Stomach (tissue), 9 donors: ENCODE data around the gene PNMA8A. TPM values are rescaled to one million over a fixed set of nuclear protein-coding genes. Genes with fewer than 3 reads are reported as not detected.

Experiments used
- DNase-seq, 2 donors: peaks; one replicate each; pipeline versions ENCODE4 v3.0.0 to v3.0.0-alpha.2; 2013 to 2019
- H3K27ac ChIP-seq, 5 donors: fragments of 200-600 bp in 4 of 5; sonication (generic) in 4 of 5; one replicate each; pipeline ENCODE4 v1.5.1; 2013 to 2019; ENCODE audit warnings: mild to moderate bottlenecking in 1 of 5, moderate library complexity in 1 of 5
- H3K27me3 ChIP-seq, 3 donors: fragments of 200-600 bp; sonication (generic); one replicate each; pipeline ENCODE4 v1.5.1; 2017 to 2019; ENCODE audit warnings: mixed run types in 1 of 3
- H3K36me3 ChIP-seq, 4 donors: fragments of 200-600 bp; sonication (generic); 1 replicate in 3 of 4; 2 replicates in 1 of 4; pipeline ENCODE4 v1.5.1; 2016 to 2019
- H3K4me1 ChIP-seq, 4 donors: fragments of 200-600 bp; sonication (generic); one replicate each; pipeline ENCODE4 v1.5.1; 2016 to 2019
- H3K4me3 ChIP-seq, 4 donors: fragments of 200-600 bp; sonication (generic) in 3 of 4; one replicate each; pipeline ENCODE4 v1.5.1; 2016 to 2019; ENCODE audit warnings: mild to moderate bottlenecking in 1 of 4
- H3K9me3 ChIP-seq, 4 donors: fragments of 200-600 bp; sonication (generic); one replicate each; pipeline ENCODE4 v1.5.1; 2016 to 2019
- EP300 ChIP-seq: sonication (generic); formaldehyde crosslinking; IDR thresholded peaks from one replicate; pipeline ENCODE4 v1.6.1; 2017; ENCODE audit warnings: antibody characterized with exemption
- POLR2A ChIP-seq, 4 donors: fragments of 450-650 bp; IDR thresholded peaks; one replicate each; pipeline ENCODE4 v1.6.1; 2016; ENCODE audit warnings: antibody characterized with exemption in 4 of 4, control low read depth in 2 of 4, mild to moderate bottlenecking in 1 of 4, moderate library complexity in 1 of 4
- POLR2AphosphoS5 ChIP-seq, 3 donors: sonication (generic); formaldehyde crosslinking; IDR thresholded peaks; one replicate each; pipeline ENCODE4 v1.6.1; 2016; ENCODE audit warnings: antibody characterized with exemption in 3 of 3
- WGBS, 5 donors: extraction: QIAGEN DNeasy Blood & Tissue Kit in 3 of 5; methylation state at CpG; one replicate each; pipeline versions ENCODE4 v1.1.5 to v1.1.7; 2013 to 2018; 5-methylcytosine and 5-hydroxymethylcytosine counted together
- intact Hi-C: fragments of 100-400 bp; cut with DNase I; formaldehyde crosslinking; loops from one replicate; pipeline ENCODE4 v1.15.1; 2023; ENCODE audit warnings: low total_unique reads
- polyA plus RNA-seq, 3 donors: library from polyadenylated mRNA; stranded (reverse); fragments of 200-250 nt; gene quantifications; one replicate each; pipeline ENCODE4 v1.2.3, GENCODE V29; 2013
- total RNA-seq, 5 donors: library from RNA; depleted of rRNA; stranded (reverse); fragments of >200 nt; gene quantifications; one replicate each; pipeline versions ENCODE4 v1.1.0 to v1.2.3, GENCODE V29; 2014 to 2016
- TF ChIP-seq, protein P1 (sequence below), 7 experiments: fragments of 450-650 bp in 4 of 7; fragments of 200-600 bp in 3 of 7; sonication (generic) in 3 of 7; IDR thresholded peaks; one replicate each; pipeline ENCODE4 v1.5.1; 2016 to 2019; ENCODE audit warnings: antibody characterized with exemption in 7 of 7, control low read depth in 2 of 7, mild to moderate bottlenecking in 1 of 7
- donor health status: healthy with polysubstance abuse.
- donor health status: Bipolar disorder and iron deficiency.
- donor health status: healthy.

Gene PNMA8A
- total and polyA plus RNA-seq, 8 donors: 0.43 to 4.8 (median 1.4) TPM; not detected in 2

- intact Hi-C loops: loop anchor here (5.0 kb wide), 1 partner anchor 216 kb away; no protein-coding TSS in a partner anchor
- Histone ChIP-seq H3K4me3 (peak overlapping the region; percentile 40 to 48 (median 42)), H3K36me3 (no peaks in the 10 kb centered on the region), H3K27ac (peak overlapping the region in 3 of 5 donors; percentile 40 to 73 (median 53)), H3K27me3 (peaks cover 3 to 80% (median 64%) of the 10 kb centered on the region in 3 donors), H3K9me3 (no peaks in the 10 kb centered on the region), H3K4me1 (peaks cover 35 to 58% (median 52%) of the 10 kb centered on the region in 4 donors)
- peak in 1 of 2 donors; percentile 48 for DNase-seq
- TF ChIP-seq POLR2A (IDR thresholded peaks at IDR 0.05): no peak
- TF ChIP-seq EP300: no peak
- no peak for TF ChIP-seq POLR2AphosphoS5 (IDR thresholded peaks at IDR 0.05)
- TF ChIP-seq, protein P1, sequence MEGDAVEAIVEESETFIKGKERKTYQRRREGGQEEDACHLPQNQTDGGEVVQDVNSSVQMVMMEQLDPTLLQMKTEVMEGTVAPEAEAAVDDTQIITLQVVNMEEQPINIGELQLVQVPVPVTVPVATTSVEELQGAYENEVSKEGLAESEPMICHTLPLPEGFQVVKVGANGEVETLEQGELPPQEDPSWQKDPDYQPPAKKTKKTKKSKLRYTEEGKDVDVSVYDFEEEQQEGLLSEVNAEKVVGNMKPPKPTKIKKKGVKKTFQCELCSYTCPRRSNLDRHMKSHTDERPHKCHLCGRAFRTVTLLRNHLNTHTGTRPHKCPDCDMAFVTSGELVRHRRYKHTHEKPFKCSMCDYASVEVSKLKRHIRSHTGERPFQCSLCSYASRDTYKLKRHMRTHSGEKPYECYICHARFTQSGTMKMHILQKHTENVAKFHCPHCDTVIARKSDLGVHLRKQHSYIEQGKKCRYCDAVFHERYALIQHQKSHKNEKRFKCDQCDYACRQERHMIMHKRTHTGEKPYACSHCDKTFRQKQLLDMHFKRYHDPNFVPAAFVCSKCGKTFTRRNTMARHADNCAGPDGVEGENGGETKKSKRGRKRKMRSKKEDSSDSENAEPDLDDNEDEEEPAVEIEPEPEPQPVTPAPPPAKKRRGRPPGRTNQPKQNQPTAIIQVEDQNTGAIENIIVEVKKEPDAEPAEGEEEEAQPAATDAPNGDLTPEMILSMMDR (IDR thresholded peaks at IDR 0.05): no peak
- WGBS, 5 donors: 34 to 74% (median 61%) methylated on average over 12 to 17 of the region's 17 CpGs
Measured at GRCh38 chr19:46492841-46493235, 21.5 kb upstream of the PNMA8A start.

- WGBS, 5 donors: 65 to 73% (median 69%) methylated on average over 15 to 18 of the region's 18 CpGs
- H3K27me3 ChIP-seq: peaks cover 3 to 87% (median 69%) of the 10 kb centered on the region in 3 donors
Measured at GRCh38 chr19:46491975-46492682, 20.8 kb upstream of the PNMA8A start.

GRCh38 chr19:46490774-46491173 is 19.4 kb upstream of the PNMA8A start:
- H3K4me1 ChIP-seq: peaks cover 42 to 65% (median 59%) of the 10 kb centered on the region in 4 donors
- H3K9me3 ChIP-seq: no peaks in the 10 kb centered on the region
- no peaks in the 10 kb centered on the region for H3K36me3 ChIP-seq
- H3K27me3 ChIP-seq: peaks cover 3 to 97% (median 72%) of the 10 kb centered on the region in 3 donors
- 77 to 88% (median 86%) methylated on average over 9 of the region's 9 CpGs for WGBS, 5 donors
- TF ChIP-seq POLR2AphosphoS5 (IDR thresholded peaks at IDR 0.05) (no peak), POLR2A (IDR thresholded peaks at IDR 0.05) (no peak), EP300 (no peak)
- TF ChIP-seq, protein P1 (IDR thresholded peaks at IDR 0.05): no peak
- H3K4me3 ChIP-seq: no peak overlapping the region
- intact Hi-C loops: loop anchor here (5.0 kb wide), 1 partner anchor 213 kb away; no protein-coding TSS in a partner anchor
- no peak for DNase-seq
- no peak overlapping the region for H3K27ac ChIP-seq

More at GRCh38 chr19:46491975-46492682, 20.8 kb upstream of the PNMA8A start:
- intact Hi-C loops: loop anchor here (5.0 kb wide), 1 partner anchor 215 kb away; no protein-coding TSS in a partner anchor
- Histone ChIP-seq H3K36me3 (no peaks in the 10 kb centered on the region), H3K4me3 (no peak overlapping the region), H3K9me3 (no peaks in the 10 kb centered on the region), H3K27ac (peak overlapping the region in 1 of 5 donors; percentile 73), H3K4me1 (peaks cover 42 to 65% (median 60%) of the 10 kb centered on the region in 4 donors)
- TF ChIP-seq EP300: no peak
- TF ChIP-seq, protein P1 (IDR thresholded peaks at IDR 0.05): no peak
- no peak for TF ChIP-seq POLR2A (IDR thresholded peaks at IDR 0.05)
- no peak for TF ChIP-seq POLR2AphosphoS5 (IDR thresholded peaks at IDR 0.05)
- no peak for DNase-seq

DNA sequence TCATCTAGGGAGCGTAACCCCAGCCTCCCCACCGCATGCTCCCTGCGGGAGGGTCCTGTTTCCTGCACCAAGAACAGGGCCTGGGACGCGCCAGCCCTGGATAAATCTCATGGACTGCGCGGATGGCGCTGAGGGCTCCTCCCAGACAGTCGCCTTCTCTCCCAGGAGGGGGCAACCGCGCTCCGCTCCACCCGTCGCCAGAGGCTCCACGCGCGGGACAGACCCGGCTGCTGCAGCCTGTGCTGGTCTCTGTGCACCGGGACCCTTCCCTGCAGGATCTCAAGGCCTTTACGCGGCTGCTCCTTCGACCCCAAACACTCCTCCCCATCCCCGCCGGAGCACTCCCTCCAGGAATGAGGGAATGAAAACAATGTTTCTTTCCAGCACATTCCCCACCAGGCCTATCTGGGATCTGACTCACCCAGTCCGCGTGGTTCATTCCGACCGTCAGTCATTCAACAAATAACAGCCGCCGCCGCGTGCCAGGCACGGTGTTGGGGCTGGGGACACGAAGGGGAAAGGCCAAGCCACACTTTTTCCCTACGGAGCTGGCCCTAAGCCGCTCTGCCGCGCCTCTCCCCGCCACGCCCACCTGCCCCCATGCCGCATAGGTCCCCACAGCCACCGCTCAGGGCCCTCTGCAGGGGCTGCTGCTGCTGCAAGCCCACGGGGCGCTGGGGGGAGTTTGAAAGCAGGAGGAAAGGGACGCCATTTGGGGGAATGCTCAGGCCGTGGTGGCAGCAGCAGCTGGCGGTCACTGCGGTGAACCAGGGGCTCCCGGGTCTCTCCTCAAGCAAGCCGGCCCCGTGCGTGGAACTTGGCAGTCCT is 18.3 kb upstream of the PNMA8A start:
- intact Hi-C loops: loop anchor here (5.0 kb wide), 2 partner anchors 97 to 212 kb away; no protein-coding TSS in a partner anchor
- peak overlapping the region in 2 of 4 donors; percentile 16 to 18 for H3K4me3 ChIP-seq
- no peak overlapping the region for H3K27ac ChIP-seq
- H3K27me3 ChIP-seq: peaks cover 3 to 86% (median 65%) of the 10 kb centered on the region in 3 donors
- WGBS, 5 donors: 10 to 20% (median 14%) methylated on average over 33 to 52 of the region's 52 CpGs
- TF ChIP-seq, protein P1 (IDR thresholded peaks at IDR 0.05): no peak
- no peak for TF ChIP-seq EP300
- TF ChIP-seq POLR2AphosphoS5 (IDR thresholded peaks at IDR 0.05): no peak
- no peak for TF ChIP-seq POLR2A (IDR thresholded peaks at IDR 0.05)
- H3K9me3 ChIP-seq: no peaks in the 10 kb centered on the region
- H3K4me1 ChIP-seq: peaks cover 36 to 54% (median 48%) of the 10 kb centered on the region in 4 donors
- H3K36me3 ChIP-seq: no peaks in the 10 kb centered on the region
- DNase-seq: peak; percentile 50 to 74
